Measurements from ENCODE around the gene MAP3K12. TPM values are rescaled to one million over a fixed set of nuclear protein-coding genes. Genes with fewer than 3 reads are reported as not detected.
A peak's percentile ranks its signal among the peaks of the same experiment; 100 is the strongest.
"Not testable (repeated sequence)": the region's sequence is repeated elsewhere in the genome, so short reads cannot be mapped to it uniquely, and the experiment has no call there.

The MAP3K12 gene
- total and polyA plus RNA-seq, 5 donors from 2014 or later = 3.8 to 31.5 (median 4.5) TPM

DNA sequence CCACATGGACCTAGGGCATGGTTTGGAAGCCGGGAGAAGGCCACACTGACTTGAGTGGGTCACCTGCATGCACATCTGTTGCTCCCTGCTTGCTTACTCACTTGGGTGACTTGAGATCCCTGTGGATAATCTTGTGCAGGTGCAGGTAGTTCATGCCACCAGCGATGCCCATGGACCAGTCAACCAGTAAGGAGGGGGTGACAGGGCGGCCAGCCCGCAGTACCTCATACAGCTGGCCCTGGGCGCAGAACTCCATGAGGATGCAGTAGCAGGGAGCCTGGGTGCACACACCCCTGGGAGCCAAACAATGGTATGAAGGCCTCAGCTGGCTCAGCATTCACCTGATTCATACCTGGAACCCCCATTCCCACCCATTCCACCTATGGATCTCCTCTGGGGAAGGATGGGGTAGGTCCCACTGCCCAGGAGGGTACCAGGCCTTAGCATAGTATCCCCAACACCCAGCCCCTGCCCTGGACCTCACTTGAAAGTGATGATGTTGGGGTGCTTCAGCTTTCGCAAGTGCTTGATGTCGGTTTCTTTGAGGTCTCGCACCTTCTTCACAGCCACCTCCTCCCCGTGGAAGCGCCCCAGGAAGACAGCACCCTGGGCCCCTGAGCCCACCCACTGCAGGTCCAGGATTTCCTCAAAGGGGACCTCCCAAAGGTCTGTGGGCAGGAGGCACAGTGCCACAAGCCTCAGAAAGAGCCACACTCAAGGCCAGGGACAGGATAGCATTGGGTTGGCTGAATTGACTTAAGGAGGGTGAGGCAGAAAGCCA lies 13.1 kb downstream of the MAP3K12 start:
- H3K27me3 ChIP-seq (ENCODE audit: control insufficient read depth, insufficient read depth, low read length) = no peaks in the 10 kb centered on the region
- DNase-seq = no peak
- Mint-ChIP-seq H3K36me3 (peaks cover 14% of the 10 kb centered on the region), H3K4me3 (no peak overlapping the region), H3K9me3 (no peaks in the 10 kb centered on the region), H3K4me1 (peaks cover 0 to 12% (median 2%) of the 10 kb centered on the region in 4 donors), H3K27ac (peak overlapping the region in 2 of 3 donors; percentile 26 to 36), H3K27me3 (no peaks in the 10 kb centered on the region)
- H3K36me3 ChIP-seq (ENCODE audit: control insufficient read depth, insufficient read depth, low read length) = peaks cover 55% of the 10 kb centered on the region
- H3K27ac ChIP-seq (ENCODE audit: insufficient read depth, low read length, poor library complexity, severe bottlenecking) = no peak overlapping the region
- H3K9me3 ChIP-seq (ENCODE audit: control insufficient read depth in 2 of 2, low read length in 2 of 2) = no peaks in the 10 kb centered on the region
- H3K4me1 ChIP-seq (ENCODE audit: control insufficient read depth, insufficient read depth, low read length, poor library complexity, severe bottlenecking) = no peaks in the 10 kb centered on the region
- no peak overlapping the region for H3K4me3 ChIP-seq (ENCODE audit: low read depth, low read length)
- no peak for ATAC-seq (ENCODE audit: low read depth in 2 of 2)

DNA sequence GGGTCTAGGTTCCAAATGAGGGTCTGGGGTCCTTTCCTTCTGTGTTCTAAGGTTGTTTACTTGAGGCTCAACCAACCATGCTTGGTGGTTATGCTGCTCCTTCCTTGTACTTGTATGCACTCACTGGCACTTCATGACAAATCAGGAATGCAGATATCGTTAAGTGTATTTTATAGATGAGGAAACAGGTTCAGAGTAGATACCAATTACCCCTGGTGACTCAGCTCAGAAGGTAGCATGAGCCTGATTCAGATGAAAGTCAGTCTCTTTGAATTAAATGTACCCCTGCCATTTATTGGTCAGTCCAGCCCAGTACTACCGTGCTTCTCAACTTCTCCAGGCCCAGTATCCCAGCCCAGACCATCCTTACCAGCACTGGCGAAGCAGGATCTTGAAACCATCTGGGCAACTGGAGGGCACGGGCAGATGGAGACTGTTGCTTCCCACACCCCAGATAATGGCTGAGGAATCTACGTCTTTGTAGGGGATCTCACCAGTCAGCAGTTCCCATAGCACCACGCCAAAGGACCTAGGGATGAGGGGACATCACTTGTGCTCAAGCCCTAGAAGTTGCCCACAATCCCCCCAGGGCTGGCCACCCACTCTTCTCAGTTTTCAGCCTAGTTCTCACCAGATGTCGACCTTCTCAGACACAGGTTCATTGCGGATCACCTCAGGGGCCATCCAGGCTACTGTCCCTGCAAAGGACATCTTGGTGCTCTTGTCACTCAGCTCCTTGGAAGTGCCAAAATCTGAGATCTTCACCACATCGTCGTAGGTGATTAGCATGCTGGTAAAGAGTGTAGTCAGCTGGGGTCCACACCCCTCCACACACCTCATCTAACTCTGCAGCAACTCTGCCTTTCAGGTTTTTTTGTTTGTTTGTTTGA lies 14.3 kb downstream of the MAP3K12 start:
- H3K4me3 ChIP-seq (ENCODE audit: low read depth, low read length) = no peak overlapping the region
- Mint-ChIP-seq H3K4me1 (peaks cover 0 to 12% (median 5%) of the 10 kb centered on the region in 4 donors), H3K9me3 (no peaks in the 10 kb centered on the region), H3K36me3 (peaks cover 18% of the 10 kb centered on the region), H3K27me3 (no peaks in the 10 kb centered on the region), H3K4me3 (no peak overlapping the region), H3K27ac (peak overlapping the region in 2 of 3 donors; percentile 25 to 53)
- H3K27ac ChIP-seq (ENCODE audit: insufficient read depth, low read length, poor library complexity, severe bottlenecking) = no peak overlapping the region
- H3K36me3 ChIP-seq (ENCODE audit: control insufficient read depth, insufficient read depth, low read length) = peaks cover 62% of the 10 kb centered on the region
- ATAC-seq (ENCODE audit: low read depth in 2 of 2) = no peak
- peaks cover 2% of the 10 kb centered on the region for H3K4me1 ChIP-seq (ENCODE audit: control insufficient read depth, insufficient read depth, low read length, poor library complexity, severe bottlenecking)
- H3K9me3 ChIP-seq (ENCODE audit: control insufficient read depth in 2 of 2, low read length in 2 of 2) = no peaks in the 10 kb centered on the region
- no peaks in the 10 kb centered on the region for H3K27me3 ChIP-seq (ENCODE audit: control insufficient read depth, insufficient read depth, low read length)
- DNase-seq = no peak

DNA sequence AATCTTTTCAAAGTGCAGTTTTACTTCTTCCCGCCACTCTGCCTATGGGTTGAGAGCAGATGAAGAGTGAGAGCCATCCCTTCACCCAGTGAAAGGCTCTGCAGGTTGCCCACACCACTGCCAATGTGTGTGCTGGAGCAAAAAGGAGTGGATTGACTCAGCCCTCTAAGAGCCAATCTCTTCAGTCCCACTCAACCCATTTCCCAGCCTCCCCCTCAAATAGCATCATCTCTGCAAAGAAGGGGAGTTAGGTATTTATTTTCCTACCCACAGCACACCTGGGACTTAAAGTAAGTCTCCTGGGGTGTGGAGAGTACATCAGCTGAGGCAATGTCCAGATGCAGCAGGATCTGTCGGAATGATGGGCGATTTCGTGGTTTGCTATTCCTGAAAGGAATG lies 15.3 kb downstream of the MAP3K12 start:
- Mint-ChIP-seq H3K36me3 (peaks cover 22% of the 10 kb centered on the region), H3K27ac (peak overlapping the region in 2 of 3 donors; percentile 13 to 77), H3K4me3 (no peak overlapping the region), H3K9me3 (no peaks in the 10 kb centered on the region), H3K27me3 (no peaks in the 10 kb centered on the region), H3K4me1 (peaks cover 0 to 16% (median 7%) of the 10 kb centered on the region in 4 donors)
- H3K27ac ChIP-seq (ENCODE audit: insufficient read depth, low read length, poor library complexity, severe bottlenecking) = no peak overlapping the region
- no peak overlapping the region for H3K4me3 ChIP-seq (ENCODE audit: low read depth, low read length)
- ATAC-seq (ENCODE audit: low read depth in 2 of 2) (peak in 1 of 2 donors; percentile 10), DNase-seq (no peak)
- no peaks in the 10 kb centered on the region for H3K9me3 ChIP-seq (ENCODE audit: control insufficient read depth in 2 of 2, low read length in 2 of 2)
- peaks cover 2% of the 10 kb centered on the region for H3K4me1 ChIP-seq (ENCODE audit: control insufficient read depth, insufficient read depth, low read length, poor library complexity, severe bottlenecking)
- H3K27me3 ChIP-seq (ENCODE audit: control insufficient read depth, insufficient read depth, low read length) = no peaks in the 10 kb centered on the region
- peaks cover 71% of the 10 kb centered on the region for H3K36me3 ChIP-seq (ENCODE audit: control insufficient read depth, insufficient read depth, low read length)

DNA sequence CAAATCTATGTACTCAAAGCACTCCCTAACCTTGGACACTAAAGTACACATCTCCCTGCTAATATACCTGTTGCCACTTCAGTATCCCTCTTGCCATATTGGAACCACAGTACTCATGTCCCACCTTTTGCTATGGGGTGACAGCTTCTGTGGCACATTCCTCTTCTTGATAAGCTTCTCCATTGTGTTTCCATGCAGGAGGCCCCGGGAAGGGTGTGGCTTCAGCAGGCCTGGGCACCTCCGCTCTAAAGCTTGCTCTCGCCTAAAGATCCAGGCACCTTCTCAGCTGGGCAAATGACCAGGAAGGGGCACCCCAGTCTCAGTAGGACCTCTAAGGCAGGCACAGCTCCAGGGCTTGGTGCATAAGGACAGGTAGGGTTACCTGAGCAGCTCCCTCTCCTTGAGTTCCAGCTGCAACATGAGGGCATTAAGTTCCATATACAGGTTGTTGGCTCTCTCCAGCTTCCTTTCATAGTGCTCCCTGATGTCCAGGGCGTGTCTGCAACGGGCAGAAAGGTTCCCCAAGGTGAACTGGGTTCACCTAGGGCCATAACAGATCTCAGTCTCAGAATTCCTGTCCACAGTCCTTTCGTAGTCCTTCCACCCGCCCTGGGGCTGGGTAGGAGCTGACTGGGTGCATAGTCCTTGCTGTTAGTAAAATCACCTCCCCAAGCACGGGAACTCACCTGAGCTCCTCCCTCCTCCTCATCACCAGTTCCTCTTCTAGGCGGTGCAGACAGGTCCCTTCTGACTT lies 15.9 kb downstream of the MAP3K12 start:
- Histone ChIP-seq H3K9me3 (ENCODE audit: control insufficient read depth in 2 of 2, low read length in 2 of 2) (no peaks in the 10 kb centered on the region), H3K27ac (ENCODE audit: insufficient read depth, low read length, poor library complexity, severe bottlenecking) (no peak overlapping the region), H3K4me3 (ENCODE audit: low read depth, low read length) (no peak overlapping the region), H3K36me3 (ENCODE audit: control insufficient read depth, insufficient read depth, low read length) (peaks cover 77% of the 10 kb centered on the region), H3K27me3 (ENCODE audit: control insufficient read depth, insufficient read depth, low read length) (no peaks in the 10 kb centered on the region), H3K4me1 (ENCODE audit: control insufficient read depth, insufficient read depth, low read length, poor library complexity, severe bottlenecking) (peaks cover 2% of the 10 kb centered on the region)
- DNase-seq = no peak
- Mint-ChIP-seq H3K36me3 (peaks cover 22% of the 10 kb centered on the region), H3K27ac (peak overlapping the region in 2 of 3 donors; percentile 13 to 77), H3K4me3 (no peak overlapping the region), H3K4me1 (peaks cover 0 to 16% (median 8%) of the 10 kb centered on the region in 4 donors), H3K27me3 (no peaks in the 10 kb centered on the region), H3K9me3 (no peaks in the 10 kb centered on the region)
- ATAC-seq (ENCODE audit: low read depth in 2 of 2) = peak in 1 of 2 donors; percentile 4

DNA sequence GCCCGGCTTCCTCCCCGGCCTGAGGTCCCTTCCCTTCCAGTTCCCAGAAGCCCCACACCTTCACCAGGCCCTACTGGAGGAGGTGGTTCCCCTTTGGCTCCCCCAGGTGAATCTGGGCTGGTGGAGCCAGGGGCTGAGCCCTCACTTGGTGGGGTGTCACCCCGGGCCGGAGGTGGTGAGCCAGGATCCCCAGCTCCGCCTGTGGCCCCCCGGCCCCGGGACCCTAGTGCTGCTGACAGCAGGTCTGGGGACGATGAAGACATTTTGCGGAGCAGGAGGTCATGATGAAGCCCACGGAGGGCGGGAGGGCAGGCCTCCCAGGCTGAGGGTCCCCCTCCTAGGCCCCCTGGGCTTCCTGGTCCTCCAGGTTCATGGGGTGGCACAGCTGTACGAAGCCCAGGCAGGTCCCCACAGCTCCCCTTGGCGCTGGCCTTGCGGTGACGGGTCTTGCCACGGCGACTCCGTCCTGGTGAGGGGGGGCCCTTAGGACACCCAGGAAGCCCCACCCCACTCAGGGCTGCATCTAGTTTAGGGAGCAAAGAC lies 16.6 kb downstream of the MAP3K12 start:
- peak overlapping the region in 2 of 3 donors; percentile 13 to 18 for H3K27ac Mint-ChIP-seq
- no peak for ATAC-seq (ENCODE audit: low read depth in 2 of 2)
- no peak overlapping the region for H3K4me3 Mint-ChIP-seq
- Histone ChIP-seq H3K27ac (ENCODE audit: insufficient read depth, low read length, poor library complexity, severe bottlenecking) (no peak overlapping the region), H3K4me3 (ENCODE audit: low read depth, low read length) (no peak overlapping the region), H3K36me3 (ENCODE audit: control insufficient read depth, insufficient read depth, low read length) (peaks cover 82% of the 10 kb centered on the region), H3K27me3 (ENCODE audit: control insufficient read depth, insufficient read depth, low read length) (no peaks in the 10 kb centered on the region), H3K9me3 (ENCODE audit: control insufficient read depth in 2 of 2, low read length in 2 of 2) (no peaks in the 10 kb centered on the region), H3K4me1 (ENCODE audit: control insufficient read depth, insufficient read depth, low read length, poor library complexity, severe bottlenecking) (peaks cover 2% of the 10 kb centered on the region)
- H3K36me3 Mint-ChIP-seq = peaks cover 23% of the 10 kb centered on the region
- H3K9me3 Mint-ChIP-seq = no peaks in the 10 kb centered on the region
- no peaks in the 10 kb centered on the region for H3K27me3 Mint-ChIP-seq
- no peak for DNase-seq
- peaks cover 0 to 16% (median 8%) of the 10 kb centered on the region in 4 donors for H3K4me1 Mint-ChIP-seq

DNA sequence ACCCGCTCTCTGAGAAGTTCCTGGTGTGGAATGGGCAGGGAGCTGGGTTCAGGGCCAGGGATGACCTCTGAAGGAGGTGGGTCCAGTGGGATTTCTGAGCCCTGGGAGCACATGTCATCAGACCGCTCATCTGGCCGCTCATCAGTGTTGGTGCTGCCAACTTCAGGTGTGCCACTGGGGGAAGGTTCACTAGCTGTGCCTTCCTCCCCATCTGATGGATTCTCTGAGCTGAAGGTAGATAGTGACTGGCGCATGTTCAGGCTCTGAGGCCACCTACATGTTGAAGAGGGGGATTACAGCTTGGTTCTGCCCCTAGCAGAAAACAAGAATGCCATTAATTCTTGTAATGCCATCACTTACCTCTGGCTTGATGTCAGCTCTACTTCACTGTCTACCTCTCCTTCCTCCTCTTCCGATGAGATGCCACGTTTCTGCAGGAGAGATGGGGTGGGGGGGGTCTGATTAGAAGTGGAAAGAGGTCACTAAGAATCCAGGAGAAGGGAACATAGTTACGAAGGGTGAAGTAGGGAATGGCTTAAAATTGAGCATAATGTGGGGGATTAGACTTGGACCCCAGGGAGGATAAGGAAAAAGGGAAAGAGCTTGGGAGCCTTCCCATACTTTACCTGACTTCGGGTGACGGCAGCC lies 17.2 kb downstream of the MAP3K12 start:
- peaks cover 0 to 17% (median 8%) of the 10 kb centered on the region in 4 donors for H3K4me1 Mint-ChIP-seq
- peak overlapping the region in 2 of 3 donors; percentile 35 to 59 for H3K27ac Mint-ChIP-seq
- ATAC-seq (ENCODE audit: low read depth in 2 of 2) (peak; percentile 29 to 42), DNase-seq (peak in 1 of 3 donors; percentile 18)
- Histone ChIP-seq H3K9me3 (ENCODE audit: control insufficient read depth in 2 of 2, low read length in 2 of 2) (no peaks in the 10 kb centered on the region), H3K36me3 (ENCODE audit: control insufficient read depth, insufficient read depth, low read length) (peaks cover 78% of the 10 kb centered on the region), H3K27ac (ENCODE audit: insufficient read depth, low read length, poor library complexity, severe bottlenecking) (no peak overlapping the region), H3K4me1 (ENCODE audit: control insufficient read depth, insufficient read depth, low read length, poor library complexity, severe bottlenecking) (peaks cover 2% of the 10 kb centered on the region), H3K4me3 (ENCODE audit: low read depth, low read length) (no peak overlapping the region), H3K27me3 (ENCODE audit: control insufficient read depth, insufficient read depth, low read length) (no peaks in the 10 kb centered on the region)
- H3K27me3 Mint-ChIP-seq = no peaks in the 10 kb centered on the region
- H3K9me3 Mint-ChIP-seq = no peaks in the 10 kb centered on the region
- peaks cover 26% of the 10 kb centered on the region for H3K36me3 Mint-ChIP-seq
- H3K4me3 Mint-ChIP-seq = peak overlapping the region in 1 of 4 donors; percentile 66

DNA sequence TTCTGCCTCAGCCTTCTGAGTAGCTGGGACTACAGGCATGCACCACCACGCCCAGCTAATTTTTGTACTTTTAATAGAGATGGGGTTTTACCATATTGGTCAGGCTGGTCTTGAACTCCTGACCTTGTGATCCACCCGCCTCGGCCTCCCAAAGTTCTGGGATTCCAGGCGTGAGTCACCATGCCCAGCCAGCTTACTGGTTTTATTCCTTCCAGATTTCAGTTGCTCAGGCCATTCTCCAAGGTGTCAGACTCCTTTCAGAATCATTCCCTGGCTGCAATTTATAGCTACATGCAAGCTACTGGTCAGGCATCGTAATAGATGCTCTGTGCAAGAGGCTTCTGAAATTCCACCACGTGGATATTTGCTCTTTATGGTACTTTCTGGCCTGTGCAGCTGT lies 17.8 kb downstream of the MAP3K12 start:
- H3K9me3 ChIP-seq (ENCODE audit: control insufficient read depth in 2 of 2, low read length in 2 of 2); H3K27me3 Mint-ChIP-seq; H3K27ac Mint-ChIP-seq; H3K4me3 Mint-ChIP-seq; H3K4me1 ChIP-seq (ENCODE audit: control insufficient read depth, insufficient read depth, low read length, poor library complexity, severe bottlenecking); H3K9me3 Mint-ChIP-seq; H3K4me3 ChIP-seq (ENCODE audit: low read depth, low read length); DNase-seq; H3K27me3 ChIP-seq (ENCODE audit: control insufficient read depth, insufficient read depth, low read length); ATAC-seq (ENCODE audit: low read depth in 2 of 2); H3K27ac ChIP-seq (ENCODE audit: insufficient read depth, low read length, poor library complexity, severe bottlenecking): not testable (repeated sequence)
- Mint-ChIP-seq H3K4me1 (peaks cover 0 to 23% (median 11%) of the 10 kb centered on the region in 4 donors), H3K36me3 (peaks cover 32% of the 10 kb centered on the region)
- H3K36me3 ChIP-seq (ENCODE audit: control insufficient read depth, insufficient read depth, low read length) = peaks cover 84% of the 10 kb centered on the region
